ENCODE results near the gene ATP2B3.

ATP2B3 gene

GRCh38 chrX:153565996-153566580, 48.6 kb downstream of the ATP2B3 start:
- H3K9ac ChIP-seq (ENCODE audit: low read length), result no peak overlapping the region
- H3K4me3 ChIP-seq (ENCODE audit: low read depth, low read length, poor library complexity, severe bottlenecking), result no peak overlapping the region
- no peak overlapping the region; the same call in 1 of the 2 replicates for H3K4me2 ChIP-seq (ENCODE audit: low read length)
- no peaks in the 10 kb centered on the region for H3K27me3 ChIP-seq (ENCODE audit: insufficient read depth, low read length)
- no peaks in the 10 kb centered on the region for H3K79me2 ChIP-seq (ENCODE audit: insufficient read depth, low read length)
- no peaks in the 10 kb centered on the region for H3F3A ChIP-seq (ENCODE audit: insufficient read depth, low read length)
- H4K20me1 ChIP-seq (ENCODE audit: insufficient read depth, low read length), result no peaks in the 10 kb centered on the region
- H3K36me3 ChIP-seq (ENCODE audit: insufficient read depth, low read length), result no peaks in the 10 kb centered on the region
- H3K27ac ChIP-seq (ENCODE audit: low read depth, low read length, poor library complexity, severe bottlenecking), result no peak overlapping the region
- TF ChIP-seq CTCF (IDR thresholded peaks at IDR 0.05; ENCODE audit: low read length) (no peak), EZH2 (IDR thresholded peaks at IDR 0.05; ENCODE audit: borderline replicate concordance, low read length) (no peak)
- no peaks in the 10 kb centered on the region for H3K4me1 ChIP-seq (ENCODE audit: insufficient read depth, low read length, severe bottlenecking)
- H3K9me3 ChIP-seq (ENCODE audit: low read length), result no peaks in the 10 kb centered on the region
- no peak overlapping the region for H2AFZ ChIP-seq (ENCODE audit: low read length)
- H3K9me2 ChIP-seq (ENCODE audit: low read depth, low read length), result no peaks in the 10 kb centered on the region

GRCh38 chrX:153568451-153569011, 51.1 kb downstream of the ATP2B3 start:
- Histone ChIP-seq H3K9me3 (ENCODE audit: low read length) (no peaks in the 10 kb centered on the region), H3K79me2 (ENCODE audit: insufficient read depth, low read length) (no peaks in the 10 kb centered on the region), H3K27ac (ENCODE audit: low read depth, low read length, poor library complexity, severe bottlenecking) (no peak overlapping the region), H3K36me3 (ENCODE audit: insufficient read depth, low read length) (no peaks in the 10 kb centered on the region), H3K9ac (ENCODE audit: low read length) (no peak overlapping the region), H4K20me1 (ENCODE audit: insufficient read depth, low read length) (no peaks in the 10 kb centered on the region), H3K4me2 (ENCODE audit: low read length) (no peak overlapping the region), H3K9me2 (ENCODE audit: low read depth, low read length) (no peaks in the 10 kb centered on the region), H3F3A (ENCODE audit: insufficient read depth, low read length) (no peaks in the 10 kb centered on the region), H3K4me3 (ENCODE audit: low read depth, low read length, poor library complexity, severe bottlenecking) (no peak overlapping the region), H3K27me3 (ENCODE audit: insufficient read depth, low read length) (no peaks in the 10 kb centered on the region), H3K4me1 (ENCODE audit: insufficient read depth, low read length, severe bottlenecking) (no peaks in the 10 kb centered on the region), H2AFZ (ENCODE audit: low read length) (no peak overlapping the region)
- TF ChIP-seq CTCF (IDR thresholded peaks at IDR 0.05; ENCODE audit: low read length) (no peak), EZH2 (IDR thresholded peaks at IDR 0.05; ENCODE audit: borderline replicate concordance, low read length) (no peak)

GRCh38 chrX:153569475-153569874, 52.0 kb downstream of the ATP2B3 start:
- no peak overlapping the region for H3K27ac ChIP-seq (ENCODE audit: low read depth, low read length, poor library complexity, severe bottlenecking)

More at GRCh38 chrX:153569475-153569874, 52.0 kb downstream of the ATP2B3 start:
- Histone ChIP-seq H3K9ac (ENCODE audit: low read length) (no peak overlapping the region), H3K79me2 (ENCODE audit: insufficient read depth, low read length) (no peaks in the 10 kb centered on the region), H3K9me2 (ENCODE audit: low read depth, low read length) (no peaks in the 10 kb centered on the region), H3F3A (ENCODE audit: insufficient read depth, low read length) (no peaks in the 10 kb centered on the region), H4K20me1 (ENCODE audit: insufficient read depth, low read length) (no peaks in the 10 kb centered on the region), H3K36me3 (ENCODE audit: insufficient read depth, low read length) (no peaks in the 10 kb centered on the region), H3K9me3 (ENCODE audit: low read length) (no peaks in the 10 kb centered on the region), H3K4me2 (ENCODE audit: low read length) (no peak overlapping the region), H3K4me3 (ENCODE audit: low read depth, low read length, poor library complexity, severe bottlenecking) (no peak overlapping the region), H2AFZ (ENCODE audit: low read length) (no peak overlapping the region), H3K4me1 (ENCODE audit: insufficient read depth, low read length, severe bottlenecking) (no peaks in the 10 kb centered on the region), H3K27me3 (ENCODE audit: insufficient read depth, low read length) (no peaks in the 10 kb centered on the region)
- TF ChIP-seq EZH2 (IDR thresholded peaks at IDR 0.05; ENCODE audit: borderline replicate concordance, low read length) (no peak), CTCF (IDR thresholded peaks at IDR 0.05; ENCODE audit: low read length) (no peak)

Measured in OCI-LY1 (cell line).